GM12801 (cell line): Measurements from ENCODE around the gene MAGI2.

Source experiments
- CTCF ChIP-seq: IDR thresholded peaks from one replicate; pipeline ENCODE4 v1.5.1; 2011; ENCODE audit warnings: control low read depth; ENCODE audit not compliant: insufficient read length; ENCODE audit errors: extremely low read depth

Gene MAGI2

GRCh38 chr7:78473021-78473420, 980.4 kb downstream of the MAGI2 start:
- no peak for TF ChIP-seq CTCF

- TF ChIP-seq CTCF: no peak
These were observed 980.9 kb downstream of the MAGI2 start for GRCh38 chr7:78472519-78472918.

GRCh38 chr7:78465894-78466293, 987.6 kb downstream of the MAGI2 start:
- no peak for TF ChIP-seq CTCF

DNA sequence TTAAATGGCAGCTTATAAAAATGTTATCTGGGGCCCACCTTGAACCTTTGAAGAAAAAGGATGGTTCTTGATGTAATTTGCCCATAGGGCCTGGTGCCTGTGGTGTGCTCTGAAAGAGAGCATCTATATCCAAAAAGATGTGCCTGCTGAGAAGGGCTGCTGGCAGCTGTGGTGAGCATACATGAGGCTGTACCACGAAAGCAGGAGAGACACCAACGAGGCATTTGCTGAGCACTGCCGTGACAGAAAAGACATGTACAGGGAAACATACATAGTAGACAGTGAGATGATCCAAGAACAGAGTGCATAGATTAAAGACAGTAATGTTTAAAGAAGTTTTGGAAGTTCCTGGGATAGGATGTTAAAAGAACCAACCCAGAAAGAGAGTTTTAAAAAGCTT, 990.4 kb downstream of the MAGI2 start:
- TF ChIP-seq CTCF: no peak

GRCh38 chr7:78450706-78451105, 1002.8 kb downstream of the MAGI2 start:
- TF ChIP-seq CTCF: no peak

DNA sequence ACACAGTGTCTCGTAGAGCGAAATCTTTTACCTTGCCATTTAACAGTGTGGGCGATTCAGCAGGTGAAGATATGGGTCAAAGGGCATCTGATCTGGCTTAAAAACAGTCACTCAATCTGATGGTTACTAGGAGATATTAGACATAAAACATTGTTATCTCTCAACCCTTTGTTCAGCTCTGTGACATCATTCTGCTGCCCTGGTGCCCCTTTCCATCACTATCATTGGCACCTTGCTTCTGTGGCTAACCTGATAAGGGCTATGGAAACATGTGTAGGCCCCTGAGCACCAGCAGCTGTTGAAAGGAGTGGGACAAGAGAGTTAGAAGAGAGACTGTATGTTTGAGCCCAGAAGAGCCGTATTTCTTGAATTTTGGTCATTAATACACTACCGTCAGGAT, 1004.6 kb downstream of the MAGI2 start:
- TF ChIP-seq CTCF: no peak

DNA sequence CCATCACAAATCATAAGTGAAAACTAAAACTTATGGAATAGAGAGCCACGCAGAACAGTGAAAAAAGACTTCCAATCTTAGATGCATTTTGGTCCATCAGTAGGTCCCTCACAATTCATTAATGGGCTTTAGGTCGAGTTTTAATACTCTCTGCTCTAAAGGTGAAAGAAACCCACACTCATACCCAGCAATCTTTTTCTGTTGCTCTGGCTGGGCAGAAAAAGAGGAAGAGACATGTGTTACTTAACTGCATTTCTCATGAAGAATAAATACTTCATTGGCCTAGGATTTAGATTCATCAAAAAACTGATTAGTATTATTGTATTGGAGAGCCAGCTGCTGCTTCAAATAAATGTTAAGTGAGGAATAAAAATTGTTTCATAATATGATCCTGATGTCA, 1009.2 kb downstream of the MAGI2 start:
- TF ChIP-seq CTCF: no peak

DNA sequence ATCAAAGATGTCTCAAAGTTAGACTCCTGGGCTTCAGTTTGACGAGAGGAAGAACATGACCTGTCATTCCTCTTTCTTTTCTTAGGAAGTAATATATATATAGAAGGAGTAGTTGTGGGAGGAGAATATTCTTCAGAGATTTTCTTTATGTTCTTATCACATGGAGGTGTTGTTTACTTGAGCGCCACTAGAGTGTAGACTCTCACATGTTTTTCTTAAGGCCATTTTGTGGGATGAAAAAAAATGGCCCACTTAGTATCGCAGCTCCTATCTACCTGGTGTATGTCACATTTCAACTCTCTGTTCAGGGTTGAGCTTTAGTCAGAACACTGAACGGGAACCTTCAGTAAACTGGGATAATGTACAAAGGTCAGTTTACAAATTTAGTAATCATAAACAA, 1009.7 kb downstream of the MAGI2 start:
- no peak for TF ChIP-seq CTCF
